Measurements from ENCODE around the gene A2ML1.
"Not testable (repeated sequence)": the region's sequence is repeated elsewhere in the genome, so short reads cannot be mapped to it uniquely, and the experiment has no call there.

The A2ML1 gene

GRCh38 chr12:8846305-8846704 lies 23.9 kb downstream of the A2ML1 start:
- H3K4me3 ChIP-seq (ENCODE audit: low read depth in 1 of 5, low read length in 5 of 5), result no peak overlapping the region
- no peak overlapping the region for H3K27ac ChIP-seq (ENCODE audit: low read depth, low read length)

GRCh38 chr12:8847435-8847834 lies 25.0 kb downstream of the A2ML1 start:
- H3K27ac ChIP-seq (ENCODE audit: low read depth, low read length), result no peak overlapping the region
- H3K36me3 ChIP-seq (ENCODE audit: control insufficient read depth in 5 of 5, insufficient read depth in 5 of 5, low read length in 5 of 5), result no peaks in the 10 kb centered on the region
- H3K9ac ChIP-seq (ENCODE audit: low read length in 5 of 5), result no peak overlapping the region
- H3K4me3 ChIP-seq (ENCODE audit: low read depth in 1 of 5, low read length in 5 of 5), result no peak overlapping the region
- no peaks in the 10 kb centered on the region for H3K9me3 ChIP-seq (ENCODE audit: control insufficient read depth in 5 of 5, low read length in 5 of 5)
- H3K4me1 ChIP-seq (ENCODE audit: control insufficient read depth in 5 of 5, insufficient read depth in 5 of 5, low read length in 5 of 5), result peaks cover 0 to 14% (median 10%) of the 10 kb centered on the region in 5 donors
- H3K27me3 ChIP-seq (ENCODE audit: control insufficient read depth in 5 of 5, insufficient read depth in 4 of 5, low read length in 5 of 5), result no peaks in the 10 kb centered on the region

More at GRCh38 chr12:8846305-8846704, 23.9 kb downstream of the A2ML1 start:
- peaks cover 0 to 14% (median 10%) of the 10 kb centered on the region in 5 donors for H3K4me1 ChIP-seq (ENCODE audit: control insufficient read depth in 5 of 5, insufficient read depth in 5 of 5, low read length in 5 of 5)
- H3K27me3 ChIP-seq (ENCODE audit: control insufficient read depth in 5 of 5, insufficient read depth in 4 of 5, low read length in 5 of 5), result no peaks in the 10 kb centered on the region
- no peak overlapping the region for H3K9ac ChIP-seq (ENCODE audit: low read length in 5 of 5)
- no peaks in the 10 kb centered on the region for H3K36me3 ChIP-seq (ENCODE audit: control insufficient read depth in 5 of 5, insufficient read depth in 5 of 5, low read length in 5 of 5)
- no peaks in the 10 kb centered on the region for H3K9me3 ChIP-seq (ENCODE audit: control insufficient read depth in 5 of 5, low read length in 5 of 5)

- no peak overlapping the region for H3K27ac ChIP-seq (ENCODE audit: low read depth, low read length)
- no peaks in the 10 kb centered on the region for H3K9me3 ChIP-seq (ENCODE audit: control insufficient read depth in 5 of 5, low read length in 5 of 5)
- H3K36me3 ChIP-seq (ENCODE audit: control insufficient read depth in 5 of 5, insufficient read depth in 5 of 5, low read length in 5 of 5), result no peaks in the 10 kb centered on the region
- no peak overlapping the region for H3K9ac ChIP-seq (ENCODE audit: low read length in 5 of 5)
- peaks cover 0 to 9% (median 6%) of the 10 kb centered on the region in 5 donors for H3K4me1 ChIP-seq (ENCODE audit: control insufficient read depth in 5 of 5, insufficient read depth in 5 of 5, low read length in 5 of 5)
- H3K4me3 ChIP-seq (ENCODE audit: low read depth in 1 of 5, low read length in 5 of 5), result no peak overlapping the region
- no peaks in the 10 kb centered on the region for H3K27me3 ChIP-seq (ENCODE audit: control insufficient read depth in 5 of 5, insufficient read depth in 4 of 5, low read length in 5 of 5)
Measured at GRCh38 chr12:8849876-8850275, 27.5 kb downstream of the A2ML1 start.

- Histone ChIP-seq H3K36me3 (ENCODE audit: control insufficient read depth in 5 of 5, insufficient read depth in 5 of 5, low read length in 5 of 5) (no peaks in the 10 kb centered on the region), H3K9ac (ENCODE audit: low read length in 5 of 5) (no peak overlapping the region), H3K27me3 (ENCODE audit: control insufficient read depth in 5 of 5, insufficient read depth in 4 of 5, low read length in 5 of 5) (no peaks in the 10 kb centered on the region), H3K4me3 (ENCODE audit: low read depth in 1 of 5, low read length in 5 of 5) (no peak overlapping the region), H3K27ac (ENCODE audit: low read depth, low read length) (no peak overlapping the region), H3K9me3 (ENCODE audit: control insufficient read depth in 5 of 5, low read length in 5 of 5) (no peaks in the 10 kb centered on the region), H3K4me1 (ENCODE audit: control insufficient read depth in 5 of 5, insufficient read depth in 5 of 5, low read length in 5 of 5) (peaks cover 0 to 9% (median 6%) of the 10 kb centered on the region in 5 donors)
Measured at GRCh38 chr12:8852119-8852518, 29.7 kb downstream of the A2ML1 start.

GRCh38 chr12:8855891-8856290 lies 33.5 kb downstream of the A2ML1 start:
- H3K9me3 ChIP-seq (ENCODE audit: control insufficient read depth in 5 of 5, low read length in 5 of 5), result no peaks in the 10 kb centered on the region

GRCh38 chr12:8859448-8859847 lies 37.0 kb downstream of the A2ML1 start:
- not testable (repeated sequence) for H3K36me3 ChIP-seq (ENCODE audit: control insufficient read depth in 5 of 5, insufficient read depth in 5 of 5, low read length in 5 of 5); H3K9ac ChIP-seq (ENCODE audit: low read length in 5 of 5); H3K9me3 ChIP-seq (ENCODE audit: control insufficient read depth in 5 of 5, low read length in 5 of 5); H3K4me3 ChIP-seq (ENCODE audit: low read depth in 1 of 5, low read length in 5 of 5); H3K27me3 ChIP-seq (ENCODE audit: control insufficient read depth in 5 of 5, insufficient read depth in 4 of 5, low read length in 5 of 5); H3K4me1 ChIP-seq (ENCODE audit: control insufficient read depth in 5 of 5, insufficient read depth in 5 of 5, low read length in 5 of 5); H3K27ac ChIP-seq (ENCODE audit: low read depth, low read length)

More at GRCh38 chr12:8855891-8856290, 33.5 kb downstream of the A2ML1 start:
- no peak overlapping the region for H3K4me3 ChIP-seq (ENCODE audit: low read depth in 1 of 5, low read length in 5 of 5)
- H3K27ac ChIP-seq (ENCODE audit: low read depth, low read length), result no peak overlapping the region
- H3K27me3 ChIP-seq (ENCODE audit: control insufficient read depth in 5 of 5, insufficient read depth in 4 of 5, low read length in 5 of 5), result no peaks in the 10 kb centered on the region
- no peak overlapping the region for H3K9ac ChIP-seq (ENCODE audit: low read length in 5 of 5)
- no peaks in the 10 kb centered on the region for H3K4me1 ChIP-seq (ENCODE audit: control insufficient read depth in 5 of 5, insufficient read depth in 5 of 5, low read length in 5 of 5)
- no peaks in the 10 kb centered on the region for H3K36me3 ChIP-seq (ENCODE audit: control insufficient read depth in 5 of 5, insufficient read depth in 5 of 5, low read length in 5 of 5)

GRCh38 chr12:8860165-8860961 lies 37.9 kb downstream of the A2ML1 start:
- Histone ChIP-seq H3K4me3 (ENCODE audit: low read depth in 1 of 5, low read length in 5 of 5) (no peak overlapping the region), H3K4me1 (ENCODE audit: control insufficient read depth in 5 of 5, insufficient read depth in 5 of 5, low read length in 5 of 5) (no peaks in the 10 kb centered on the region), H3K27ac (ENCODE audit: low read depth, low read length) (no peak overlapping the region), H3K27me3 (ENCODE audit: control insufficient read depth in 5 of 5, insufficient read depth in 4 of 5, low read length in 5 of 5) (no peaks in the 10 kb centered on the region), H3K9ac (ENCODE audit: low read length in 5 of 5) (no peak overlapping the region), H3K9me3 (ENCODE audit: control insufficient read depth in 5 of 5, low read length in 5 of 5) (no peaks in the 10 kb centered on the region), H3K36me3 (ENCODE audit: control insufficient read depth in 5 of 5, insufficient read depth in 5 of 5, low read length in 5 of 5) (no peaks in the 10 kb centered on the region)

GRCh38 chr12:8866429-8866828 lies 44.0 kb downstream of the A2ML1 start:
- Histone ChIP-seq H3K9ac (ENCODE audit: low read length in 5 of 5) (no peak overlapping the region), H3K27ac (ENCODE audit: low read depth, low read length) (no peak overlapping the region), H3K4me1 (ENCODE audit: control insufficient read depth in 5 of 5, insufficient read depth in 5 of 5, low read length in 5 of 5) (no peaks in the 10 kb centered on the region), H3K9me3 (ENCODE audit: control insufficient read depth in 5 of 5, low read length in 5 of 5) (no peaks in the 10 kb centered on the region), H3K27me3 (ENCODE audit: control insufficient read depth in 5 of 5, insufficient read depth in 4 of 5, low read length in 5 of 5) (no peaks in the 10 kb centered on the region), H3K36me3 (ENCODE audit: control insufficient read depth in 5 of 5, insufficient read depth in 5 of 5, low read length in 5 of 5) (no peaks in the 10 kb centered on the region), H3K4me3 (ENCODE audit: low read depth in 1 of 5, low read length in 5 of 5) (no peak overlapping the region)

GRCh38 chr12:8867009-8867408 lies 44.6 kb downstream of the A2ML1 start:
- Histone ChIP-seq H3K27ac (ENCODE audit: low read depth, low read length) (no peak overlapping the region), H3K9me3 (ENCODE audit: control insufficient read depth in 5 of 5, low read length in 5 of 5) (no peaks in the 10 kb centered on the region), H3K36me3 (ENCODE audit: control insufficient read depth in 5 of 5, insufficient read depth in 5 of 5, low read length in 5 of 5) (no peaks in the 10 kb centered on the region), H3K4me3 (ENCODE audit: low read depth in 1 of 5, low read length in 5 of 5) (no peak overlapping the region), H3K4me1 (ENCODE audit: control insufficient read depth in 5 of 5, insufficient read depth in 5 of 5, low read length in 5 of 5) (no peaks in the 10 kb centered on the region), H3K27me3 (ENCODE audit: control insufficient read depth in 5 of 5, insufficient read depth in 4 of 5, low read length in 5 of 5) (no peaks in the 10 kb centered on the region), H3K9ac (ENCODE audit: low read length in 5 of 5) (no peak overlapping the region)

- Histone ChIP-seq H3K9ac (ENCODE audit: low read length in 5 of 5) (no peak overlapping the region), H3K36me3 (ENCODE audit: control insufficient read depth in 5 of 5, insufficient read depth in 5 of 5, low read length in 5 of 5) (no peaks in the 10 kb centered on the region), H3K9me3 (ENCODE audit: control insufficient read depth in 5 of 5, low read length in 5 of 5) (no peaks in the 10 kb centered on the region), H3K4me1 (ENCODE audit: control insufficient read depth in 5 of 5, insufficient read depth in 5 of 5, low read length in 5 of 5) (no peaks in the 10 kb centered on the region), H3K4me3 (ENCODE audit: low read depth in 1 of 5, low read length in 5 of 5) (no peak overlapping the region), H3K27me3 (ENCODE audit: control insufficient read depth in 5 of 5, insufficient read depth in 4 of 5, low read length in 5 of 5) (no peaks in the 10 kb centered on the region), H3K27ac (ENCODE audit: low read depth, low read length) (no peak overlapping the region)
Measured at GRCh38 chr12:8867786-8868185, 45.4 kb downstream of the A2ML1 start.

Data from subcutaneous abdominal adipose tissue (tissue), 5 donors.